COLO668 (cell line): ENCODE measurements around the gene NEIL1.

Experiments used
- DNase-seq: peaks from one replicate; lab custom pipeline; 2025; ENCODE audit not compliant: unreplicated experiment; lab: John Stamatoyannopoulos, UW

Gene NEIL1

GRCh38 chr15:75371486-75371885, 24.6 kb downstream of the NEIL1 start:
- DNase-seq = no peak

- DNase-seq = no peak
Measured at GRCh38 chr15:75371901-75372688, 25.3 kb downstream of the NEIL1 start.

GRCh38 chr15:75380773-75381172, 33.9 kb downstream of the NEIL1 start:
- no peak for DNase-seq

- peak; percentile 58 for DNase-seq
Measured at GRCh38 chr15:75383986-75384385, 37.1 kb downstream of the NEIL1 start.

DNA sequence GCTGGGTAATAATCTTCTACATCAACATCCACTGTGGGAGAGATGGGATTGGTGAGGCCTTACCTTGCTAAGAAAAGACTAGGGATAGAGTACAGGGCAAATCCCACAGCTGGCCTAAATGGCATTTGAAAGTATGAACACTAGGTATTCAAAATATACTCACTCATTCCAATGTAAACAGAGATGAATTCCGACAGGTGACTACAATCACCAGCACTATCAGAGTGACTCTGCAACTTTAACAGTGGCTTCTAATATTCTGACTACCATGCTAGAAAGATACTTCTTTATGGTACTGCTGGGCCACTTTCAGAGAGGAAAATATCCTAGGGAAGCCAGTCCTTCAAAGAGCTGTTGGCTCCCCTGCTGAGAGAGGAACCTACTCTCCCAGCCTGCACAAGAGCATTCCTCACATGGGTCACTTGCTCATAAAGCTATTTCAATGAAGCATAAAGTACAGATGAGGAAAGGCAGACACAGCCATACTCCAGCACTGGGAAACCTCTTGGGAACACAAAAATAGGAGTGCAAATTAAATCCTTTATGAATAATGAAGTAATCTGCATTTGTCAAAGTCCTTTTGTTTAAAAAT, 43.0 kb downstream of the NEIL1 start:
- no peak for DNase-seq

- no peak for DNase-seq
Measured at GRCh38 chr15:75397494-75397893, 50.7 kb downstream of the NEIL1 start.

GRCh38 chr15:75403892-75404291, 57.1 kb downstream of the NEIL1 start:
- no peak for DNase-seq
